Activated CD8-positive, alpha-beta T cell treated with anti-CD3 and anti-CD28 coated beads for 36 hours (primary cell): ENCODE measurements around the gene IL17REL. TPM values are rescaled to one million over a fixed set of nuclear protein-coding genes. Genes with fewer than 3 reads are reported as not detected.
A peak's percentile ranks its signal among the peaks of the same experiment; 100 is the strongest.

Source experiments
- ATAC-seq: fragments of 200-7000 bp; cut with Tn5 transposase; one replicate; pipeline ENCODE4 v1.10.0; 2021; ENCODE audit warnings: mild to moderate bottlenecking, moderate library complexity
- CTCF ChIA-PET: fragments of 350-600 bp; sonication (Branson Sonifier 250); formaldehyde crosslinking; loops from one replicate; lab custom pipeline; 2021; ENCODE audit warnings: antibody characterized with exemption; lab: Charles Lee
- POLR2A ChIA-PET: fragments of 350-600 bp; sonication (Branson Sonifier 250); formaldehyde crosslinking; loops from one replicate; lab custom pipeline; 2021; ENCODE audit warnings: antibody characterized with exemption; lab: Charles Lee
- DNase-seq: peaks from one replicate; pipeline ENCODE4 v3.0.0-alpha.2; 2020
- H3K27ac Mint-ChIP-seq: one replicate; pipeline ENCODE4 v1.8.0; 2021; ENCODE audit warnings: mild to moderate bottlenecking, mixed read lengths
- H3K27me3 Mint-ChIP-seq: one replicate; pipeline ENCODE4 v1.8.0; 2021; ENCODE audit warnings: mixed read lengths
- H3K36me3 Mint-ChIP-seq: one replicate; pipeline ENCODE4 v1.8.0; 2021; ENCODE audit warnings: low read depth, mixed read lengths
- H3K4me1 Mint-ChIP-seq: one replicate; pipeline ENCODE4 v1.8.0; 2021; ENCODE audit warnings: low read depth, mixed read lengths
- H3K4me3 Mint-ChIP-seq: one replicate; pipeline ENCODE4 v1.8.0; 2021; ENCODE audit warnings: mild to moderate bottlenecking, moderate library complexity, mixed read lengths
- H3K9me3 Mint-ChIP-seq: one replicate; pipeline ENCODE4 v1.8.0; 2021; ENCODE audit warnings: mixed read lengths
- CTCF ChIP-seq: fragments of 200-600 bp; IDR thresholded peaks from one replicate; pipeline ENCODE4 v1.8.0; 2022; ENCODE audit warnings: antibody characterized with exemption, mild to moderate bottlenecking
- intact Hi-C: fragments of 100-400 bp; cut with micrococcal nuclease; formaldehyde crosslinking; loops from one replicate; pipeline ENCODE4 v1.10.0; 2022
- total RNA-seq, 2 experiments: library from RNA; stranded (reverse); gene quantifications; one replicate each; pipeline ENCODE4 v1.2.3, GENCODE V29; 2021

Gene IL17REL
- total RNA-seq, 2 experiments from 2014 or later = 0.14 TPM; not detected in 1

DNA sequence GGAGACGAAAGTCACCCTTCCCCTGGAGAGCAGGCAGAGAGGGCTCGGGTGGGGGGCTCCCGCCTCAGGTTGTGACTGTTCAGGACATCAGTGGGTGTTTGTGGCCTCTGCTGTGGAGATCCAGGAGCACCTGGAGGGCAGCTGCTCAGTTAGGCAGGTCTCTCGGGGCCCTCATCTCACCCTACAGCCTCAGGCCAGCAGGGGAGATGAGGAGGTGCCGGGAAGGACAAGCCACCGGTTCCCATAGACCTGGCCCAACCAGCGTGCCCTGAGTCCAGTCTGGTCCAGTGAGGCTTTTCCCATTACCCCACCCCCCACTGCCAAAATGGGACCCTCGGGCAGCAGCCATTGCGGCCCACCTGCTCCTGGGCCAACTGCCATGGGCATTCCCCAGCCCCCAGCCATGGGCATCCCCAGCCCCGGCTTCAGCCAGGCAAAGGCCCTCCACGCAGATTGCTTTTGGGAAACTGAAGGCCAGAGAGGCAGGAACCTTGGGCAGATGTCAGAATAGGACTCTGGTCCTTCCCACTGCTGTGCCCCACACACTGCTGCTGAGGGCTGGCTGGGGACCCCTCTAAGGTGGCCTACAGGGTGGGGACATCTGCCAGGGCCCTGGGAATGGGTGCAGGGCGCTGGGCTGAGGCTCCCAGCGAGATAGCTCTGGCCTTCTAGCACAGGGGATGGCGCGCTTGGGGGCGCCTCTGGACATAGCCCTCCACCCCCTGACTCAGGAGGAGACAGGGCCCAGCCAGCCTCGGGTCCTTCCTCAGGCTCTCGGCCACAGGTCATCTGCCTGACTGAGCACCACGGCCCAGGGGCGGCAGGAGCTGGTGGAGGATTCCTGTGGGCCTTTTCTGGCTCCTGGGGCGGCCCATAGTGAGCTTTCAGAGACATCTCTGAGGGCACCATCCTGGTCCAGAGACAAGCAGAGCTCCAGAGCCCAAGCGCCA lies 47.2 kb downstream of the IL17REL start:
- no peak for TF ChIP-seq CTCF
- no peak for ATAC-seq
- Mint-ChIP-seq H3K27me3 (no peaks in the 10 kb centered on the region), H3K27ac (peak overlapping the region; percentile 87), H3K4me1 (peaks cover 37% of the 10 kb centered on the region), H3K36me3 (peaks cover 38% of the 10 kb centered on the region), H3K9me3 (no peaks in the 10 kb centered on the region), H3K4me3 (peak overlapping the region; percentile 95)
- intact Hi-C loops = loop anchor here (5.0 kb wide), 1 partner anchor 33 kb away; no protein-coding TSS in a partner anchor
- DNase-seq = peak; percentile 16
- ChIA-PET CTCF (interaction anchor here (1.0 kb wide), 1 partner anchor 65 kb away, joined by 3 read pairs; no protein-coding TSS in a partner anchor), POLR2A (no interaction called here)

GRCh38 chr22:49964136-49965090 lies 48.2 kb downstream of the IL17REL start:
- H3K9me3 Mint-ChIP-seq = no peaks in the 10 kb centered on the region
- no peaks in the 10 kb centered on the region for H3K27me3 Mint-ChIP-seq
- no peak for TF ChIP-seq CTCF
- ChIA-PET POLR2A (interaction anchor here (0.5 to 1.4 kb wide), 3 partner anchors 28 to 515 kb away, joined by 3 to 6 read pairs (median 6); no protein-coding TSS in a partner anchor), CTCF (no interaction called here)
- peak; percentile 52 for DNase-seq
- peaks cover 38% of the 10 kb centered on the region for H3K36me3 Mint-ChIP-seq
- H3K4me1 Mint-ChIP-seq = peaks cover 27% of the 10 kb centered on the region
- peak overlapping the region; percentile 87 for H3K27ac Mint-ChIP-seq
- H3K4me3 Mint-ChIP-seq = peak overlapping the region; percentile 95
- intact Hi-C loops = loop anchor here (5.0 kb wide), 1 partner anchor 32 kb away; no protein-coding TSS in a partner anchor
- ATAC-seq = no peak

- peaks cover 31% of the 10 kb centered on the region for H3K4me1 Mint-ChIP-seq
- no peak for TF ChIP-seq CTCF
- ChIA-PET CTCF (no interaction called here), POLR2A (interaction anchor here (1.0 to 4.9 kb wide), 5 partner anchors 7 to 54 kb away, joined by 4 to 63 read pairs (median 6); no protein-coding TSS in a partner anchor)
- H3K27ac Mint-ChIP-seq = peak overlapping the region; percentile 87
- DNase-seq = no peak
- no peaks in the 10 kb centered on the region for H3K27me3 Mint-ChIP-seq
- H3K36me3 Mint-ChIP-seq = peaks cover 38% of the 10 kb centered on the region
- intact Hi-C loops = no loop called here
- ATAC-seq = no peak
- H3K4me3 Mint-ChIP-seq = peak overlapping the region; percentile 95
- no peaks in the 10 kb centered on the region for H3K9me3 Mint-ChIP-seq
These were observed 48.9 kb downstream of the IL17REL start for GRCh38 chr22:49963647-49964026.

DNA sequence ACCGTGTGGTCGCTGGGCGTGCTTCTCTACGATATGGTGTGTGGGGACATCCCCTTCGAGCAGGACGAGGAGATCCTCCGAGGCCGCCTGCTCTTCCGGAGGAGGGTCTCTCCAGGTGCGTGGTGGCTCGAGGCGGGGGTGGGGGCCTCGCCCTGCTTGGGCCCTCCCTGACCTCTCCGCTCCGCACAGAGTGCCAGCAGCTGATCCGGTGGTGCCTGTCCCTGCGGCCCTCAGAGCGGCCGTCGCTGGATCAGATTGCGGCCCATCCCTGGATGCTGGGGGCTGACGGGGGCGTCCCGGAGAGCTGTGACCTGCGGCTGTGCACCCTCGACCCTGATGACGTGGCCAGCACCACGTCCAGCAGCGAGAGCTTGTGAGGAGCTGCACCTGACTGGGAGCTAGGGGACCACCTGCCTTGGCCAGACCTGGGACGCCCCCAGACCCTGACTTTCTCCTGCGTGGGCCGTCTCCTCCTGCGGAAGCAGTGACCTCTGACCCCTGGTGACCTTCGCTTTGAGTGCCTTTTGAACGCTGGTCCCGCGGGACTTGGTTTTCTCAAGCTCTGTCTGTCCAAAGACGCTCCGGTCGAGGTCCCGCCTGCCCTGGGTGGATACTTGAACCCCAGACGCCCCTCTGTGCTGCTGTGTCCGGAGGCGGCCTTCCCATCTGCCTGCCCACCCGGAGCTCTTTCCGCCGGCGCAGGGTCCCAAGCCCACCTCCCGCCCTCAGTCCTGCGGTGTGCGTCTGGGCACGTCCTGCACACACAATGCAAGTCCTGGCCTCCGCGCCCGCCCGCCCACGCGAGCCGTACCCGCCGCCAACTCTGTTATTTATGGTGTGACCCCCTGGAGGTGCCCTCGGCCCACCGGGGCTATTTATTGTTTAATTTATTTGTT lies 49.6 kb downstream of the IL17REL start:
- Mint-ChIP-seq H3K36me3 (peaks cover 38% of the 10 kb centered on the region), H3K4me1 (peaks cover 31% of the 10 kb centered on the region), H3K9me3 (no peaks in the 10 kb centered on the region), H3K27me3 (no peaks in the 10 kb centered on the region), H3K4me3 (peak overlapping the region; percentile 95), H3K27ac (peak overlapping the region; percentile 87)
- DNase-seq (no peak), ATAC-seq (no peak)
- ChIA-PET POLR2A (interaction anchor here (0.7 to 4.9 kb wide), 16 partner anchors 8 to 228 kb away, joined by 3 to 63 read pairs (median 6); partner anchors contain the start of gene MLC1), CTCF (interaction anchor here (1.4 to 3.1 kb wide), 3 partner anchors 8 to 32 kb away, joined by 3 to 9 read pairs (median 6); no protein-coding TSS in a partner anchor)
- intact Hi-C loops = no loop called here
- no peak for TF ChIP-seq CTCF
